Liver (tissue), 9 donors: ENCODE measurements around the gene KAT6B. TPM values are rescaled to one million over a fixed set of nuclear protein-coding genes. Genes with fewer than 3 reads are reported as not detected.

Source experiments
- DNase-seq: peaks from one replicate; pipeline ENCODE4 v3.0.0-alpha.2; 2017; ENCODE audit warnings: low spot score
- H3K27ac ChIP-seq, 2 donors: one replicate each; pipeline ENCODE4 v1.7.0; 2013; ENCODE audit warnings: inconsistent platforms in 2 of 2, low read length in 2 of 2, control low read depth in 1 of 2, low read depth in 1 of 2, mild to moderate bottlenecking in 1 of 2
- H3K27me3 ChIP-seq, 4 donors: one replicate each; pipeline versions ENCODE4 v1.6.1 to v1.7.0; 2013; ENCODE audit warnings: low read length in 3 of 4, inconsistent platforms in 1 of 4, mild to moderate bottlenecking in 1 of 4, moderate library complexity in 1 of 4; ENCODE audit not compliant: control insufficient read depth in 4 of 4, insufficient read depth in 4 of 4
- H3K36me3 ChIP-seq, 4 donors: one replicate each; pipeline versions ENCODE4 v1.6.1 to v1.7.0; 2013; ENCODE audit warnings: low read length in 3 of 4, mild to moderate bottlenecking in 3 of 4, low read depth in 1 of 4, moderate library complexity in 1 of 4; ENCODE audit not compliant: control insufficient read depth in 4 of 4, insufficient read depth in 3 of 4
- H3K4me1 ChIP-seq, 4 donors: one replicate each; pipeline versions ENCODE4 v1.6.1 to v1.7.0; 2013; ENCODE audit warnings: low read length in 3 of 4, mild to moderate bottlenecking in 3 of 4, moderate library complexity in 1 of 4; ENCODE audit not compliant: control insufficient read depth in 4 of 4, insufficient read depth in 4 of 4
- H3K4me3 ChIP-seq, 3 donors: one replicate each; pipeline versions ENCODE4 v1.6.1 to v1.7.0; 2013; ENCODE audit warnings: low read length in 3 of 3, control low read depth in 1 of 3, low read depth in 1 of 3, mild to moderate bottlenecking in 1 of 3
- H3K9ac ChIP-seq, 2 donors: one replicate each; pipeline ENCODE4 v1.7.0; 2013; ENCODE audit warnings: low read length in 2 of 2, mild to moderate bottlenecking in 2 of 2, moderate library complexity in 2 of 2, control low read depth in 1 of 2, low read depth in 1 of 2
- H3K9me3 ChIP-seq, 4 donors: one replicate each; pipeline versions ENCODE4 v1.6.1 to v1.7.0; 2013; ENCODE audit warnings: low read length in 3 of 4; ENCODE audit not compliant: control insufficient read depth in 4 of 4
- ATF3 ChIP-seq: IDR thresholded peaks from 2 replicates; pipeline ENCODE4 v1.6.1; 2016; ENCODE audit warnings: antibody characterized with exemption
- CTCF ChIP-seq: fragments of 150-350 bp; IDR thresholded peaks from 2 replicates; pipeline ENCODE4 v1.5.1; 2017; ENCODE audit warnings: improper control_type of control experiment, low read depth, low read length; ENCODE audit not compliant: missing input control
- EGR1 ChIP-seq, 2 donors: IDR thresholded peaks; 2 replicates each; pipeline ENCODE4 v1.6.1; 2016 to 2018; ENCODE audit warnings: antibody characterized with exemption in 2 of 2, low read depth in 2 of 2
- FOXA1 ChIP-seq: IDR thresholded peaks from 2 replicates; pipeline ENCODE4 v1.6.1; 2016; ENCODE audit warnings: antibody characterized with exemption
- FOXA2 ChIP-seq: IDR thresholded peaks from 2 replicates; pipeline ENCODE4 v1.6.1; 2016; ENCODE audit warnings: antibody characterized with exemption
- GABPA ChIP-seq, 2 donors: IDR thresholded peaks in 1 of 2; conservative IDR thresholded peaks in 1 of 2; 2 replicates each; pipeline ENCODE4 v1.6.1; 2016; ENCODE audit warnings: antibody characterized with exemption in 2 of 2, mild to moderate bottlenecking in 1 of 2, moderate library complexity in 1 of 2
- HNF4A ChIP-seq, 2 donors: conservative IDR thresholded peaks; 2 replicates each; pipeline ENCODE4 v1.6.1; 2016; ENCODE audit warnings: antibody characterized with exemption in 2 of 2, mild to moderate bottlenecking in 2 of 2
- HNF4G ChIP-seq: IDR thresholded peaks from 2 replicates; pipeline ENCODE4 v1.6.1; 2016; ENCODE audit warnings: antibody characterized with exemption
- JUND ChIP-seq, 2 donors: IDR thresholded peaks; 2 replicates each; pipeline ENCODE4 v1.6.1; 2016; ENCODE audit warnings: antibody characterized with exemption in 2 of 2
- MAX ChIP-seq: IDR thresholded peaks from 2 replicates; pipeline ENCODE4 v1.6.1; 2016; ENCODE audit warnings: antibody characterized with exemption
- NR2F2 ChIP-seq: IDR thresholded peaks from 2 replicates; pipeline ENCODE4 v1.6.1; 2016; ENCODE audit warnings: antibody characterized with exemption
- RAD21 ChIP-seq, 2 donors: IDR thresholded peaks; 2 replicates each; pipeline ENCODE4 v1.6.1; 2016; ENCODE audit warnings: antibody characterized with exemption in 2 of 2, mild to moderate bottlenecking in 2 of 2
- REST ChIP-seq: IDR thresholded peaks from 2 replicates; pipeline ENCODE4 v1.6.1; 2016; ENCODE audit warnings: antibody characterized with exemption, mild to moderate bottlenecking
- RXRA ChIP-seq, 2 donors: IDR thresholded peaks; 2 replicates each; pipeline ENCODE4 v1.6.1; 2017 to 2018; ENCODE audit warnings: antibody characterized with exemption in 2 of 2, mild to moderate bottlenecking in 1 of 2
- SP1 ChIP-seq: IDR thresholded peaks from 2 replicates; pipeline ENCODE4 v1.6.1; 2018; ENCODE audit warnings: antibody characterized with exemption, mild to moderate bottlenecking
- TAF1 ChIP-seq: conservative IDR thresholded peaks from 2 replicates; pipeline ENCODE4 v1.6.1; 2016; ENCODE audit warnings: antibody characterized with exemption, mild to moderate bottlenecking
- YY1 ChIP-seq: IDR thresholded peaks from 2 replicates; pipeline ENCODE4 v1.6.1; 2016; ENCODE audit warnings: antibody characterized with exemption, mild to moderate bottlenecking
- ZBTB33 ChIP-seq: IDR thresholded peaks from 2 replicates; pipeline ENCODE4 v1.6.1; 2016; ENCODE audit warnings: antibody characterized with exemption
- whole genome bisulfite sequencing: extraction: QIAGEN DNeasy Blood & Tissue Kit; methylation state at CpG from one replicate; pipeline ENCODE4 v1.1.7; 2013; 5-methylcytosine and 5-hydroxymethylcytosine counted together
- polyA plus RNA-seq, 2 donors: library from polyadenylated mRNA; stranded (reverse) in 1 of 2; unstranded in 1 of 2; fragments of 200-250 nt in 1 of 2; fragments of >200 nt in 1 of 2; fragmentation: Nextera tagmentation in 1 of 2; extraction: Ambion mirVana in 1 of 2; gene quantifications; one replicate each; pipeline versions ENCODE4 v1.2.1 to v1.2.3, GENCODE V29; 2013 to 2015
- total RNA-seq, 2 donors: library from RNA; depleted of rRNA; stranded (reverse); fragments of >200 nt; gene quantifications; one replicate each; pipeline ENCODE4 v1.2.3, GENCODE V29; 2014
- donor health status: healthy.
- donor health status: healthy.
- donor health status: healthy.
- donor health status: healthy.
- donor health status: healthy.

Gene KAT6B
- total and polyA plus RNA-seq, 4 donors = 2.0 to 21.2 (median 8.8) TPM

- Histone ChIP-seq H3K27me3 (no peaks in the 10 kb centered on the region), H3K9me3 (no peaks in the 10 kb centered on the region), H3K4me3 (no peak overlapping the region), H3K27ac (no peak overlapping the region), H3K9ac (no peak overlapping the region), H3K4me1 (peaks cover 0 to 4% (median 0%) of the 10 kb centered on the region in 4 donors), H3K36me3 (peaks cover 0 to 7% (median 4%) of the 10 kb centered on the region in 4 donors)
- 65% methylated on average over 4 of the region's 4 CpGs for WGBS
- DNase-seq = no peak
- no peak for TF ChIP-seq SP1
- no peak for TF ChIP-seq REST
- no peak for TF ChIP-seq TAF1
- no peak for TF ChIP-seq FOXA1
- no peak for TF ChIP-seq ATF3
- no peak for TF ChIP-seq FOXA2
- no peak for TF ChIP-seq HNF4G
- TF ChIP-seq GABPA (IDR thresholded peaks at IDR 0.05 in 1 of 2, conservative IDR thresholded peaks at IDR 0.05 in 1 of 2) = no peak
- TF ChIP-seq HNF4A (conservative IDR thresholded peaks at IDR 0.05) = no peak
- no peak for TF ChIP-seq YY1
- no peak for TF ChIP-seq RAD21 (IDR thresholded peaks at IDR 0.05)
- no peak for TF ChIP-seq JUND (IDR thresholded peaks at IDR 0.05)
- no peak for TF ChIP-seq ZBTB33
- TF ChIP-seq MAX = no peak
- TF ChIP-seq NR2F2 = no peak
- TF ChIP-seq RXRA (IDR thresholded peaks at IDR 0.05) = no peak
- TF ChIP-seq CTCF = no peak
- TF ChIP-seq EGR1 (IDR thresholded peaks at IDR 0.05; ENCODE audit: low read depth in 2 of 2) = no peak
These were observed 170.8 kb downstream of the KAT6B start for GRCh38 chr10:74997163-74997562.
